ENCODE data around the gene HASPIN.

GRCh38 chr17:3750926-3751325 is 27.2 kb downstream of the HASPIN start:
- TF ChIP-seq YY1 (IDR thresholded peaks at IDR 0.05; ENCODE audit: low read depth, low read length), result no peak
- no peak for TF ChIP-seq KDM4A (IDR thresholded peaks at IDR 0.05; ENCODE audit: low read depth, low read length, severe bottlenecking)
- no peak for TF ChIP-seq MAX (IDR thresholded peaks at IDR 0.05)
- no peak for TF ChIP-seq E2F6 (IDR thresholded peaks at IDR 0.05)
- no peak for TF ChIP-seq POLR2AphosphoS5 (IDR thresholded peaks at IDR 0.05; ENCODE audit: low read depth, low read length)
- TF ChIP-seq CTCF (IDR thresholded peaks at IDR 0.05; ENCODE audit: control extremely low read depth in 1 of 3, insufficient read depth in 1 of 3, low read depth in 1 of 3, low read length in 3 of 3), result no peak
- TF ChIP-seq EGR1 (IDR thresholded peaks at IDR 0.05; ENCODE audit: borderline replicate concordance, low read depth, low read length), result no peak
- no peak for TF ChIP-seq POLR2A (IDR thresholded peaks at IDR 0.05; ENCODE audit: control extremely low read depth in 1 of 2, low read depth in 2 of 2, low read length in 2 of 2)
- TF ChIP-seq TAF1 (IDR thresholded peaks at IDR 0.05; ENCODE audit: low read depth, low read length), result no peak
- TF ChIP-seq SIN3A (conservative IDR thresholded peaks at IDR 0.05 in 1 of 2, IDR thresholded peaks at IDR 0.05 in 1 of 2; ENCODE audit: low read depth in 1 of 2, low read length in 2 of 2), result no peak
- no peak for TF ChIP-seq TCF12 (IDR thresholded peaks at IDR 0.05; ENCODE audit: low read depth, low read length)
- no peak for TF ChIP-seq ZNF274 (IDR thresholded peaks at IDR 0.05; ENCODE audit: borderline replicate concordance, extremely low read depth, low read length)

Measured in H1 (cell line).